WTC11 (cell line): ENCODE measurements around the gene ARVCF. TPM values are rescaled to one million over a fixed set of nuclear protein-coding genes. Genes with fewer than 3 reads are reported as not detected.
"Not testable (repeated sequence)": the region's sequence is repeated elsewhere in the genome, so short reads cannot be mapped to it uniquely, and the experiment has no call there.

Source experiments
- ATAC-seq: fragments of 200-7000 bp; cut with Tn5 transposase; 2 replicates; pipeline ENCODE4 v1.10.0; 2021; ENCODE audit warnings: mild to moderate bottlenecking, moderate library complexity
- CTCF ChIA-PET: fragments of 300-600 bp; sonication (Branson Sonifier 250); formaldehyde crosslinking; loops from one replicate; lab custom pipeline; 2021; ENCODE audit warnings: antibody characterized with exemption; lab: Charles Lee
- POLR2A ChIA-PET: fragments of 350-600 bp; sonication (Branson Sonifier 250); formaldehyde crosslinking; loops from one replicate; lab custom pipeline; 2021; ENCODE audit warnings: antibody characterized with exemption; lab: Charles Lee
- DNase-seq: peaks from one replicate; pipeline ENCODE4 v3.0.0; 2021; ENCODE audit warnings: low spot score
- H3K27ac Mint-ChIP-seq: 2 replicates; pipeline ENCODE4 v1.8.0; 2021; ENCODE audit warnings: mixed read lengths
- H3K27me3 Mint-ChIP-seq: 2 replicates; pipeline ENCODE4 v1.8.0; 2021; ENCODE audit warnings: low read depth, mild to moderate bottlenecking, moderate library complexity, mixed read lengths
- H3K36me3 Mint-ChIP-seq: 2 replicates; pipeline ENCODE4 v1.8.0; 2021; ENCODE audit warnings: mixed read lengths
- H3K4me1 Mint-ChIP-seq: 2 replicates; pipeline ENCODE4 v1.8.0; 2022; ENCODE audit warnings: mixed read lengths
- H3K4me3 Mint-ChIP-seq: 2 replicates; pipeline ENCODE4 v1.8.0; 2021; ENCODE audit warnings: mild to moderate bottlenecking, moderate library complexity, mixed read lengths
- H3K9me3 Mint-ChIP-seq: 2 replicates; pipeline ENCODE4 v1.8.0; 2021; ENCODE audit warnings: mixed read lengths
- GABPB1 ChIP-seq: sonication (generic); formaldehyde crosslinking; IDR thresholded peaks from 2 replicates; pipeline ENCODE4 v1.8.1; 2023; ENCODE audit warnings: mild to moderate bottlenecking, missing genetic modification reagents
- GRHL2 ChIP-seq: fragments of 250-450 bp; sonication (Bioruptor Pico); IDR thresholded peaks from 2 replicates; pipeline ENCODE4 v1.8.0; 2022; ENCODE audit warnings: mild to moderate bottlenecking, moderate library complexity; ENCODE audit not compliant: insufficient replicate concordance, severe bottlenecking
- HMGXB4 ChIP-seq: sonication (generic); formaldehyde crosslinking; IDR thresholded peaks from 2 replicates; pipeline ENCODE4 v1.8.1; 2023; ENCODE audit warnings: mild to moderate bottlenecking, moderate library complexity, missing genetic modification reagents
- IRF1 ChIP-seq: sonication (generic); formaldehyde crosslinking; IDR thresholded peaks from 2 replicates; pipeline ENCODE4 v1.8.0; 2023; ENCODE audit warnings: missing genetic modification reagents
- JAZF1 ChIP-seq: fragments of 250-450 bp; sonication (Bioruptor Pico); IDR thresholded peaks from 2 replicates; pipeline ENCODE4 v1.9.0; 2021; ENCODE audit warnings: moderate library complexity, mild to moderate bottlenecking, inconsistent platforms
- PREB ChIP-seq: sonication (generic); formaldehyde crosslinking; IDR thresholded peaks from 2 replicates; pipeline ENCODE4 v1.8.1; 2022; ENCODE audit warnings: mild to moderate bottlenecking, missing genetic modification reagents, moderate library complexity, borderline replicate concordance
- SMAD3 ChIP-seq: sonication (generic); formaldehyde crosslinking; IDR thresholded peaks from 2 replicates; pipeline ENCODE4 v1.8.0; 2022; ENCODE audit warnings: missing genetic modification reagents, mild to moderate bottlenecking, borderline replicate concordance
- SP1 ChIP-seq: sonication (generic); formaldehyde crosslinking; conservative IDR thresholded peaks from 2 replicates; pipeline ENCODE4 v1.8.1; 2022; ENCODE audit warnings: missing genetic modification reagents
- USF2 ChIP-seq: sonication (generic); formaldehyde crosslinking; IDR thresholded peaks from 2 replicates; pipeline ENCODE4 v1.8.1; 2023; ENCODE audit warnings: mild to moderate bottlenecking, missing genetic modification reagents, moderate library complexity
- ZNF138 ChIP-seq: sonication (generic); formaldehyde crosslinking; conservative IDR thresholded peaks from 2 replicates; pipeline ENCODE4 v1.8.1; 2022; ENCODE audit warnings: mild to moderate bottlenecking, moderate library complexity, missing genetic modification reagents
- total RNA-seq: library from RNA; stranded (reverse); gene quantifications from 3 replicates; pipeline ENCODE4 v1.2.3, GENCODE V29; 2021
- TF ChIP-seq, protein P1 (sequence below): sonication (generic); formaldehyde crosslinking; IDR thresholded peaks from 2 replicates; pipeline ENCODE4 v1.8.0; 2022; ENCODE audit warnings: mild to moderate bottlenecking, missing genetic modification reagents
- TF ChIP-seq, protein P2 (sequence below): sonication (generic); formaldehyde crosslinking; IDR thresholded peaks from 2 replicates; pipeline ENCODE4 v1.8.0; 2023; ENCODE audit warnings: mild to moderate bottlenecking, missing genetic modification reagents
- TF ChIP-seq, protein P3 (sequence below): sonication (generic); formaldehyde crosslinking; IDR thresholded peaks from 2 replicates; pipeline ENCODE4 v1.8.1; 2022; ENCODE audit warnings: low read depth, missing genetic modification reagents, borderline replicate concordance

Gene ARVCF
- total RNA-seq, 1 experiment from 2014 or later, result 65.4 TPM

DNA sequence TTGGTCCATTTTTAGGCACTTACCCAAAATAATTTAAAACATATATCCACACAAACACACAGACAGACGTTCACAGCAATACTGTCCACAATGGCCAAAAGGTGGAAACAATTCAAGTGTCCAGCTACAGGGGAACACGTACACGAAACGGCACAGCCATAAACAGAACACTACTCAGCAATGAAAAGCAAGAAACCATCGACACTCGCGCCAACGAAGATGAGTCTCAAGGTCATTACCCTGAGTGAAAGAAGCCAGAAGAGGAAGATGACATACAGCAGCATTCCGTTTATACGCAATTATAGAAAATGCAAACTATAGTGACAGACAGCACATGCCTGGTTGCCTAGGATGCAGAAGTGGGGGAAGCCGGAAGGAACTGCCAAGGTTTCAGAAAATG lies 88.4 kb downstream of the ARVCF start:
- H3K36me3 Mint-ChIP-seq, result no peaks in the 10 kb centered on the region
- ChIA-PET CTCF (no interaction called here), POLR2A (no interaction called here)
- TF ChIP-seq SMAD3 (CRISPR knock-in tag) (no peak), GABPB1 (CRISPR knock-in tag) (no peak), GRHL2 (CRISPR knock-in tag) (no peak), USF2 (CRISPR knock-in tag) (no peak)
- TF ChIP-seq, protein P1, sequence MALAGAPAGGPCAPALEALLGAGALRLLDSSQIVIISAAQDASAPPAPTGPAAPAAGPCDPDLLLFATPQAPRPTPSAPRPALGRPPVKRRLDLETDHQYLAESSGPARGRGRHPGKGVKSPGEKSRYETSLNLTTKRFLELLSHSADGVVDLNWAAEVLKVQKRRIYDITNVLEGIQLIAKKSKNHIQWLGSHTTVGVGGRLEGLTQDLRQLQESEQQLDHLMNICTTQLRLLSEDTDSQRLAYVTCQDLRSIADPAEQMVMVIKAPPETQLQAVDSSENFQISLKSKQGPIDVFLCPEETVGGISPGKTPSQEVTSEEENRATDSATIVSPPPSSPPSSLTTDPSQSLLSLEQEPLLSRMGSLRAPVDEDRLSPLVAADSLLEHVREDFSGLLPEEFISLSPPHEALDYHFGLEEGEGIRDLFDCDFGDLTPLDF, result no peak
- ATAC-seq, result no peak
- no peak overlapping the region for H3K27ac Mint-ChIP-seq
- H3K9me3 Mint-ChIP-seq, result no peaks in the 10 kb centered on the region
- no peak overlapping the region for H3K4me3 Mint-ChIP-seq
- no peak for DNase-seq
- no peaks in the 10 kb centered on the region for H3K4me1 Mint-ChIP-seq
- no peaks in the 10 kb centered on the region; the same call in 1 of the 2 replicates for H3K27me3 Mint-ChIP-seq

- DNase-seq (no peak), ATAC-seq (no peak)
- no peak overlapping the region for H3K27ac Mint-ChIP-seq
- H3K4me3 Mint-ChIP-seq, result no peak overlapping the region
- H3K4me1 Mint-ChIP-seq, result no peaks in the 10 kb centered on the region
- no peaks in the 10 kb centered on the region for H3K9me3 Mint-ChIP-seq
- TF ChIP-seq IRF1 (CRISPR knock-in tag) (no peak), PREB (CRISPR knock-in tag) (no peak)
- CTCF ChIA-PET, result no interaction called here
- H3K27me3 Mint-ChIP-seq, result no peaks in the 10 kb centered on the region; the same call in 1 of the 2 replicates
- no peaks in the 10 kb centered on the region for H3K36me3 Mint-ChIP-seq
- POLR2A ChIA-PET, result no interaction called here
Measured at GRCh38 chr22:19927696-19928095, 88.9 kb downstream of the ARVCF start.

DNA sequence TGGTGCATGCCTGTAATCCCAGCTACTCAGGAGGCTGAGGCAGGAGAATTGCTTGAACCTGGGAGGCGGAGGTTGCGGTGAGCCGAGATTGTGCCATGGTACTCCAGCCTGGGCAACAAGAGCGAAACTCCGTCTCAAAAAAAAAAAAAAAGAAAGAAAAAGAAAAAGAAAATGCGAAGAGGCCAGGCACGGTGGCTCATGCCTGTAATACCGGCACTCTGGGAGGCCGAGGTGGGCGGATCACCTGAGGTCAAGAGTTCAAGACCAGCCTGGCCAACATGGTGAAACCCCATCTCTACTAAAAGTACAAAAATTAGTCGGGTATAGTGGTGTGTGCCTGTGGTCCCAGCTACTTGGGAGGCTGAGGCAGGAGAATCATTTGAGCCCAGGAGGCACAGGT lies 90.6 kb downstream of the ARVCF start:
- ATAC-seq, H3K4me3 Mint-ChIP-seq, POLR2A ChIA-PET, H3K9me3 Mint-ChIP-seq, DNase-seq, H3K36me3 Mint-ChIP-seq, H3K4me1 Mint-ChIP-seq, H3K27me3 Mint-ChIP-seq, CTCF ChIA-PET, H3K27ac Mint-ChIP-seq: not testable (repeated sequence)

DNA sequence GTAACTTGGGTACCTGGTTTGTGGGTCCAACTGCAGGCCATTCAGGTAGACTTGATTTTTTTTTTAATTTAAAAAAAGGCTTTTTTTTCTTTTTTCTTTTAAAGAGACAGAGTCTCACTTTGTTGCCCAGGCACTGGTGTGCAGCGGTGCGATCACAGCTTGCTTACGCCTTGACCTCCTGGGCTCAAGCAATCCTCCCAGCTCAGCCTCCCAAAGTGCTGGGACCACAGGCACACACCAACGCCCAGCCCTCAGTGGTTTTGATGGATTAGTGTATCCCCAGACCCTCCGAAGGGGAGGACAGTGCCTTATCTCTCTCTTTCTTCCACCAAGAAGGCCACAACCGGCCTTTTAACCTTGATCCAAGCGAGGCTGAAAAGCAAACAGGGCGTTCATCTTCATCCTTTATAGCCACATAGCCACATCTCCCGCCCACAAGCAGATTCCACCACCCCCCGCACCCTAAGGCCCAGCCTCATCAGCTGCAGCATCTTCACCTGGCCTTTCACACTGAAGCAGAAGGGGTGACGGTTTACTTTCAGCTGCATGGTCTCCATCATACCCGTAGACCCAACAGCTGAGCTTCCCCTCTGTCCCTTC lies 92.6 kb downstream of the ARVCF start:
- ATAC-seq, result no peak
- no peaks in the 10 kb centered on the region for H3K9me3 Mint-ChIP-seq
- no peak for DNase-seq
- no peak overlapping the region for H3K4me3 Mint-ChIP-seq
- POLR2A ChIA-PET, result no interaction called here
- no peaks in the 10 kb centered on the region for H3K27me3 Mint-ChIP-seq
- TF ChIP-seq, protein P2, sequence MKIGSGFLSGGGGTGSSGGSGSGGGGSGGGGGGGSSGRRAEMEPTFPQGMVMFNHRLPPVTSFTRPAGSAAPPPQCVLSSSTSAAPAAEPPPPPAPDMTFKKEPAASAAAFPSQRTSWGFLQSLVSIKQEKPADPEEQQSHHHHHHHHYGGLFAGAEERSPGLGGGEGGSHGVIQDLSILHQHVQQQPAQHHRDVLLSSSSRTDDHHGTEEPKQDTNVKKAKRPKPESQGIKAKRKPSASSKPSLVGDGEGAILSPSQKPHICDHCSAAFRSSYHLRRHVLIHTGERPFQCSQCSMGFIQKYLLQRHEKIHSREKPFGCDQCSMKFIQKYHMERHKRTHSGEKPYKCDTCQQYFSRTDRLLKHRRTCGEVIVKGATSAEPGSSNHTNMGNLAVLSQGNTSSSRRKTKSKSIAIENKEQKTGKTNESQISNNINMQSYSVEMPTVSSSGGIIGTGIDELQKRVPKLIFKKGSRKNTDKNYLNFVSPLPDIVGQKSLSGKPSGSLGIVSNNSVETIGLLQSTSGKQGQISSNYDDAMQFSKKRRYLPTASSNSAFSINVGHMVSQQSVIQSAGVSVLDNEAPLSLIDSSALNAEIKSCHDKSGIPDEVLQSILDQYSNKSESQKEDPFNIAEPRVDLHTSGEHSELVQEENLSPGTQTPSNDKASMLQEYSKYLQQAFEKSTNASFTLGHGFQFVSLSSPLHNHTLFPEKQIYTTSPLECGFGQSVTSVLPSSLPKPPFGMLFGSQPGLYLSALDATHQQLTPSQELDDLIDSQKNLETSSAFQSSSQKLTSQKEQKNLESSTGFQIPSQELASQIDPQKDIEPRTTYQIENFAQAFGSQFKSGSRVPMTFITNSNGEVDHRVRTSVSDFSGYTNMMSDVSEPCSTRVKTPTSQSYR (CRISPR knock-in tag), result no peak
- TF ChIP-seq, protein P3, sequence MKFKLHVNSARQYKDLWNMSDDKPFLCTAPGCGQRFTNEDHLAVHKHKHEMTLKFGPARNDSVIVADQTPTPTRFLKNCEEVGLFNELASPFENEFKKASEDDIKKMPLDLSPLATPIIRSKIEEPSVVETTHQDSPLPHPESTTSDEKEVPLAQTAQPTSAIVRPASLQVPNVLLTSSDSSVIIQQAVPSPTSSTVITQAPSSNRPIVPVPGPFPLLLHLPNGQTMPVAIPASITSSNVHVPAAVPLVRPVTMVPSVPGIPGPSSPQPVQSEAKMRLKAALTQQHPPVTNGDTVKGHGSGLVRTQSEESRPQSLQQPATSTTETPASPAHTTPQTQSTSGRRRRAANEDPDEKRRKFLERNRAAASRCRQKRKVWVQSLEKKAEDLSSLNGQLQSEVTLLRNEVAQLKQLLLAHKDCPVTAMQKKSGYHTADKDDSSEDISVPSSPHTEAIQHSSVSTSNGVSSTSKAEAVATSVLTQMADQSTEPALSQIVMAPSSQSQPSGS (CRISPR knock-in tag), result no peak
- no peak for TF ChIP-seq SP1 (CRISPR knock-in tag)
- no peak for TF ChIP-seq JAZF1
- no peak for TF ChIP-seq ZNF138 (CRISPR knock-in tag)
- TF ChIP-seq HMGXB4 (CRISPR knock-in tag), result no peak
- TF ChIP-seq PREB (CRISPR knock-in tag), result no peak
- TF ChIP-seq, all 79 proteins: peak for 0
- Mint-ChIP-seq H3K27ac (no peak overlapping the region), H3K36me3 (no peaks in the 10 kb centered on the region), H3K4me1 (no peaks in the 10 kb centered on the region)
- CTCF ChIA-PET, result interaction anchor here (0.6 to 1.1 kb wide), 4 partner anchors 14 to 218 kb away, joined by 3 to 5 read pairs (median 4); no protein-coding TSS in a partner anchor
